ENCODE results near the gene SLC22A23. TPM values are rescaled to one million over a fixed set of nuclear protein-coding genes. Genes with fewer than 3 reads are reported as not detected.

Gene SLC22A23
- total and polyA plus RNA-seq, 7 donors = 8.1 to 18.7 (median 12.0) TPM

DNA sequence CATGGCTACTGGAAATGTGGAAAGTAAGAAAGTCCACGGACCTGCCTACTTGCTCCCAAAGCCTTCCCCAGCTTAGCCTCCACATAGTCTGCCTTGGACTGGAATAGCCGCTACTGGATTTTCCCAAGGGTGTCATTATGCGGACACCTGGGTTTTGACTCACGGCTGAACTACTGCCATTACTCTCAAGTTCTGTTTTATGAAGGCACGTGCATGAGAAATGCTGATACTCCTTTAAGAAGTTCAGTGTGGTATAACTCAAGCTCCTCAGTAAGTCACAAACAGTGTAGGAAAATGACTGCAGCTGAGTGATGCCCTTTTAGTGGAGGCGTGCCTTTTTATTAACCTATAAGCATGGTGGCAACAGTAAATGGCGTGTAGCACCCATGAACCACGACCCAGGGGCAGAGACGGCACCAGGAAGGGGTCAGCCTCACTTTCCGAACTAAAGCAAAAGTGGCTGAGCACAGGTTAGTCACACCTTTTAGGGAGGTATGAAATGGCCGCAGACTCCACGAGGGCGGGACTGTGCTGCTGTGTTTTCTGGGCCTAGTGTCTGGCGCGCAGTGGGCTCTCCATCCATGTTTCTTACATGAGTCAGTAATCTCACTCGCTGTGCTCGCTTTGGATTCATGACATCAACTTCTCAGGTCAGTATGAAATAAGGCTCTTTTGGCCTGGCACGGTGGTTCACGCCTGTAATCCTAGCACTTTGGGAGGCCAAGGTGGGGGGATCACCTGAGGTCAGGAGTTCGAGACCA is 174.2 kb downstream of the SLC22A23 start:
- peak; percentile 46 for DNase-seq
- Histone ChIP-seq H3K9me3 (no peaks in the 10 kb centered on the region), H3K4me3 (no peak overlapping the region), H3K4me1 (peaks cover 0 to 63% (median 44%) of the 10 kb centered on the region in 4 donors), H3K36me3 (peaks cover 0 to 9% (median 0%) of the 10 kb centered on the region in 4 donors), H3K27ac (peak overlapping the region; percentile 38 to 75 (median 71)), H3K27me3 (no peaks in the 10 kb centered on the region)
- intact Hi-C loops (cut with DNase I) = loop anchor here (2.0 to 5.0 kb wide), 4 partner anchors 45 to 705 kb away; partner anchors contain the start of gene SLC22A23
- 90 to 92% methylated on average over 20 of the region's 20 CpGs for WGBS, 2 donors
- TF ChIP-seq POLR2A (IDR thresholded peaks at IDR 0.05) (no peak), POLR2AphosphoS5 (IDR thresholded peaks at IDR 0.05) (peak in 1 of 4 donors; percentile 6)

DNA sequence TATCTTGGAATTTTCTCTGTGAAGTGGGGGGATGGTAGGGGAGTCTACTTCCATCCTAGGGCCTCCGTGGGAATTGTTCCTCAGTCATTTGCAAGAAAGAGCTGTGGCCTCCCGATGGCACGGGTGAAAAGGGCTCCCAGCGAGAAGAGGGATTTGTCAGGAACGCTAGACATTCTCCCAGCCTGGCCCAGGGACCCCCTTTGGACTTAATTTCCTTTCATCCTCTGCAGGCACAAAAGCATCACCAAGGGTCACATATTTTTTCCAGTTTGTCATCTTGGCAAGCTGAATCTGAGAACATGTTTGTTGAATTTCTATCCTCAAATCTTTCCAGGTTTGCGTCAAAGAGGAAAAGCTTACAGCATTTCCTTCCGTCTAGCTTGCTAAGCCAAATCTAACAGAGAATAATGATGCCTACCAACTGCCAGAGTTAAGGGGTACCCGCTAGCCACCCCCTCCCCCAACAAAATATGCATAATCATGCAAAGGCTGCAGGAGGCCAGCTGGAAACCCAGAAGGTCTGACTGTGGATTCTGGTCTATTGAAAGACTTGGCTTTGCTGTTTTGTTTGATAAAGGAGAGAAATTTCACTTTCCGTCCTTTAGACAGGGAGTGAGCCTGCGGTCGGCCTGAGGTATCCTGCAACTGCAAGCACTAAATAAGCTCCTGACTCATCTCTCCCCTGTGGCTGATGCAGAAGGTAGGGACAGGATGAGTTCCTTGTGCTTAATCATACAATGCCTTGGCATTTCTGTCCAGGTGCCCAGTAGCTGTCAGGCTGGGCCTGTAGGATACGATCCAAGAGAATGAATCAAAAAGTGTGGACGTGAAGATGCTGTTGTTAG is 175.0 kb downstream of the SLC22A23 start:
- peak; percentile 66 for DNase-seq
- peaks cover 0 to 55% (median 40%) of the 10 kb centered on the region in 4 donors for H3K4me1 ChIP-seq
- H3K27ac ChIP-seq = peak overlapping the region; percentile 38 to 75 (median 71)
- no peaks in the 10 kb centered on the region for H3K9me3 ChIP-seq
- peaks cover 0 to 7% (median 0%) of the 10 kb centered on the region in 4 donors for H3K36me3 ChIP-seq
- intact Hi-C loops (cut with DNase I) = loop anchor here (2.0 to 5.0 kb wide), 4 partner anchors 45 to 705 kb away; partner anchors contain the start of gene SLC22A23
- WGBS, 2 donors = 78 to 86% methylated on average over 13 of the region's 13 CpGs
- TF ChIP-seq POLR2AphosphoS5 (IDR thresholded peaks at IDR 0.05) (peak in 2 of 4 donors; percentile 67 to 71), POLR2A (IDR thresholded peaks at IDR 0.05) (no peak), EP300 (IDR thresholded peaks at IDR 0.05) (no peak)
- TF ChIP-seq, protein P1, sequence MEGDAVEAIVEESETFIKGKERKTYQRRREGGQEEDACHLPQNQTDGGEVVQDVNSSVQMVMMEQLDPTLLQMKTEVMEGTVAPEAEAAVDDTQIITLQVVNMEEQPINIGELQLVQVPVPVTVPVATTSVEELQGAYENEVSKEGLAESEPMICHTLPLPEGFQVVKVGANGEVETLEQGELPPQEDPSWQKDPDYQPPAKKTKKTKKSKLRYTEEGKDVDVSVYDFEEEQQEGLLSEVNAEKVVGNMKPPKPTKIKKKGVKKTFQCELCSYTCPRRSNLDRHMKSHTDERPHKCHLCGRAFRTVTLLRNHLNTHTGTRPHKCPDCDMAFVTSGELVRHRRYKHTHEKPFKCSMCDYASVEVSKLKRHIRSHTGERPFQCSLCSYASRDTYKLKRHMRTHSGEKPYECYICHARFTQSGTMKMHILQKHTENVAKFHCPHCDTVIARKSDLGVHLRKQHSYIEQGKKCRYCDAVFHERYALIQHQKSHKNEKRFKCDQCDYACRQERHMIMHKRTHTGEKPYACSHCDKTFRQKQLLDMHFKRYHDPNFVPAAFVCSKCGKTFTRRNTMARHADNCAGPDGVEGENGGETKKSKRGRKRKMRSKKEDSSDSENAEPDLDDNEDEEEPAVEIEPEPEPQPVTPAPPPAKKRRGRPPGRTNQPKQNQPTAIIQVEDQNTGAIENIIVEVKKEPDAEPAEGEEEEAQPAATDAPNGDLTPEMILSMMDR (IDR thresholded peaks at IDR 0.05) = no peak
- H3K4me3 ChIP-seq = no peak overlapping the region
- no peaks in the 10 kb centered on the region for H3K27me3 ChIP-seq

DNA sequence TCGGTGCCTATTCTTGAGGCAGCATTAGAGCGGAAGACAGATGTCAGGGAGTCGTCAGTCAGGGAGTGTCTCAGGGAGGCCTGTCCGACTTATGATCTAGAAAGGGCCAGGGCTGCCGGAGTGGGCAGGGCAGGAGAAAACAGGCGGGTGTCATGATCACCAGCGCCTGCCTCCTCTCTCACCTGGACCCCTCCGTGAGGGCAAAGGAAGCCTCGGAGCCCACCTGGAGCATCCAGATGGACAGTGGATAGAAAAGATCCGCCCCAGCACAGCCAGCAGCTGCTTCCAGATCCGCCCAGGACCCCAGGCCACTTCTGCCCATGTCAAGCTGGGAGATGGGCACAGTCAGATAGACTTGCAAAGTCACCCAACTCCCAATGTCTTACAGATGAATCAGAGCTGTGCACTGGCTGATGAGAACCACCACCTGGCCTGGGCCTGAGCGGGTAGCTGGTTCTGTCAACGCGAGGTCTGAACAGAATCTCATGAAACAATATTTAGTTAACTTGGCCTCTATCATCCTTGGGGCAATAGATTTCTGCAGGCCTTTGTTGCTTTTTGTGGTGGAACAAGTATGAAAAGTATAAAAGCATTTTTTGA is 175.9 kb downstream of the SLC22A23 start:
- peak overlapping the region in 3 of 4 donors; percentile 71 to 75 (median 71) for H3K27ac ChIP-seq
- no peaks in the 10 kb centered on the region for H3K27me3 ChIP-seq
- no peaks in the 10 kb centered on the region for H3K9me3 ChIP-seq
- TF ChIP-seq EP300 (IDR thresholded peaks at IDR 0.05) (no peak), POLR2A (IDR thresholded peaks at IDR 0.05) (no peak)
- TF ChIP-seq, protein P1 (IDR thresholded peaks at IDR 0.05) = no peak
- peaks cover 0 to 4% (median 0%) of the 10 kb centered on the region in 4 donors for H3K36me3 ChIP-seq
- intact Hi-C loops (cut with DNase I) = loop anchor here (5.0 kb wide), 3 partner anchors 46 to 706 kb away; no protein-coding TSS in a partner anchor
- peak; percentile 60 for DNase-seq
- WGBS, 2 donors = 90 to 94% methylated on average over 14 of the region's 14 CpGs
- H3K4me3 ChIP-seq = no peak overlapping the region
- peaks cover 0 to 52% (median 39%) of the 10 kb centered on the region in 4 donors for H3K4me1 ChIP-seq

DNA sequence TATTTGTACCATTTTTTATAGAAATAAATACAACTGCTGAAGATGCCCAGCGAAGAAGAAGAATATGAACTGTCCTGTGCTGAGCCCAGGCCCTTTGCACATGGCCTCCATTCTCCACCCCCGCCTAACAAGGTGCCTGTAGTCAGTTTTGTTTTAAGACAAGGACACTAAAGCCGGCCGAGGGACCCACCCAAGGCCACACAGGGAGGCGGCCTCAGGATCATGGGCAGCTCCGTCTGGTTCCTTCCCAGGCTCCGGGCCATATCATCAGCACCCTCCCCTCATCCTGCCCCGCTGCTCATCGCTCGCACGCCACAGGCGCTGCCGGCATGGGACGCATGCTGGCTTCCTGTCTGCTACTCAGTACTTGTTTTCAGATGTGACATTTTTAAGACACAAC is 176.8 kb downstream of the SLC22A23 start:
- intact Hi-C loops (cut with DNase I) = loop anchor here (5.0 kb wide), 3 partner anchors 47 to 707 kb away; no protein-coding TSS in a partner anchor
- peaks cover 0 to 6% (median 0%) of the 10 kb centered on the region in 4 donors for H3K36me3 ChIP-seq
- TF ChIP-seq POLR2AphosphoS5 (IDR thresholded peaks at IDR 0.05) = no peak
- TF ChIP-seq, protein P1 (IDR thresholded peaks at IDR 0.05) = no peak
- TF ChIP-seq EP300 (IDR thresholded peaks at IDR 0.05) = no peak
- TF ChIP-seq POLR2A (IDR thresholded peaks at IDR 0.05) = no peak
- H3K27ac ChIP-seq = peak overlapping the region in 2 of 4 donors; percentile 5 to 17
- no peak overlapping the region for H3K4me3 ChIP-seq
- no peaks in the 10 kb centered on the region for H3K9me3 ChIP-seq
- H3K4me1 ChIP-seq = peaks cover 0 to 48% (median 39%) of the 10 kb centered on the region in 4 donors
- no peaks in the 10 kb centered on the region for H3K27me3 ChIP-seq
- DNase-seq = peak; percentile 58
- WGBS, 2 donors = 80 to 91% methylated on average over 14 of the region's 14 CpGs

Measured in sigmoid colon (tissue), 7 donors.